ENCODE results near the gene PTPRD. TPM values are rescaled to one million over a fixed set of nuclear protein-coding genes. Genes with fewer than 3 reads are reported as not detected.

The PTPRD gene
- total RNA-seq, 3 donors from 2014 or later, result 0.26 to 0.49 (median 0.28) TPM

DNA sequence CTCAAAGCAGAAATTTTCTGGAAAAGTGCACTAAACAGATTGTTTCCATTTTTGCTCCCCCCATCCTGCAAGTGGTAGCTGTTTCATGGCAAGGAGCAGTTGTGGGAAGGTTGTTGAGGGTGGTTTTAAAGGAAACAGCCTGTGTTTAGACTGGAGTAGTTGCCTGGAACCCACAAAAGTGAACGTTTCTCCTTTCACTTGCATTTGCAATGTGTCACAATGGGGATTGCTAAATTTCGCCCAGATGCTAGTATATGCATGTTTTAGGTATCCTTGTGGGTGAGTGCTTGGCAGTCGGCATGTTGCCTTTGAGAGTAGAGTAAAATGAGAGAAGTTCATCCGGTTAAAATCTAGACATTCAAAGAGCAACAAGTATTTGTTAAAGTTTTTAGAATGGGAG lies 1713.3 kb downstream of the PTPRD start:
- no peaks in the 10 kb centered on the region for H3K36me3 Mint-ChIP-seq (ENCODE audit: insufficient read depth)
- no peaks in the 10 kb centered on the region for H3K27me3 Mint-ChIP-seq (ENCODE audit: low read depth)
- ATAC-seq, result no peak

DNA sequence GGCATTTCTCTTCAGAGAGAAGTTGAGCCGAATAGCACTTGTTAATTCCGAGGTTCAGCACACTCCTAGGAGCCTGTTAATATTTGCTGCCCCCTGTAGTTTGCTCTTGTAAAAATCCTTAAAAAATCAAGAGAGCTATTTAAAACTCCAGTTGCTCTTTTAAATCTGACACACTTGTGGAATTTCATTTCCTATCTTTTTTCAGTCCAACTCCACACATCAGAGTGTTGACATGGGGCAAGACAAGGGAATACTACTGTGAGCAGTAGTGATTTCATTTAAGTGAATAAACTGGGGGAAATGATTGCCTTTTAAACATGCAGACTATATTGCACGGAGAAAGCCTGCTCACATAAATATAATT lies 1717.0 kb downstream of the PTPRD start:
- DNase-seq (no peak), ATAC-seq (no peak)
- H3K36me3 Mint-ChIP-seq (ENCODE audit: insufficient read depth), result no peaks in the 10 kb centered on the region
- H3K27me3 Mint-ChIP-seq (ENCODE audit: low read depth), result no peaks in the 10 kb centered on the region
- no peaks in the 10 kb centered on the region for H3K4me1 Mint-ChIP-seq (ENCODE audit: low read depth)
- no peaks in the 10 kb centered on the region for H3K9me3 Mint-ChIP-seq
- H3K4me3 Mint-ChIP-seq, result no peak overlapping the region

More for the DNA sequence above, 1713.3 kb downstream of the PTPRD start:
- Mint-ChIP-seq H3K9me3 (no peaks in the 10 kb centered on the region), H3K4me1 (ENCODE audit: low read depth) (no peaks in the 10 kb centered on the region), H3K4me3 (no peak overlapping the region)
- DNase-seq, result no peak

DNA sequence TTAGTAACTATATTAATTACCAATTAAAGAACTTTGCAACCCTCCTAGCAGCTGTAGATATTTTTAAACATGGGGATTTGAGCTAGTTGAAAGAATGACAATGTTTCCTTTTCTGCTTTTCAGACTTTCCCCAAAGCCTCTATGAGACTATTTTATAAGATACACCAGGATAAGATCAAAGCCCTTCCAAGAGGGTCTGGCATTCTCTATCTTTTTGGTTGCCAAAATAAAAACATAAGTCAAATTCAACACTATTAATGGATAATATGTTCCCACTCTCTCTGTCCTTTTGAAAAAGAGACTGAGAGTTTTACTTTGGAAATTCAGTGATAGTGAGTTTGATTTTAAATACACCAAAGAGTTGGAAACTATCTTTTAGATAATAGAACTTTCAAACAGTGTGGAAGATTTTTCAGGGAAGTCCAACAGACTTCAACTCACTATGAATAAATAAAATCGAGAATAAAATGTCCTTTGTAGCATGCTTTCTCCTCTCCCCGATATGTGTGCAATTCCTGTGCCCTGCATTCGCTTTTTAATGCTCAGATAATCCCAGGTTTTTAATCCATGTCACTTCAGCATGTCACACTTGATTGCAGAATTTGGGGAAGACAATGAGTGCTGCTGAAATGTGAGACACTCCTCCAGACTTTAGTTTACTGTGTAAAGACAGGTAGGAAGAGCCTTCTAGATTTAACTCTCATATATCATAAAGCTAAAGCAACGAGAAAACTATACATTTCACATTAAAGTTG lies 1717.5 kb downstream of the PTPRD start:
- no peak for ATAC-seq
- no peaks in the 10 kb centered on the region for H3K9me3 Mint-ChIP-seq
- no peaks in the 10 kb centered on the region for H3K36me3 Mint-ChIP-seq (ENCODE audit: insufficient read depth)

DNA sequence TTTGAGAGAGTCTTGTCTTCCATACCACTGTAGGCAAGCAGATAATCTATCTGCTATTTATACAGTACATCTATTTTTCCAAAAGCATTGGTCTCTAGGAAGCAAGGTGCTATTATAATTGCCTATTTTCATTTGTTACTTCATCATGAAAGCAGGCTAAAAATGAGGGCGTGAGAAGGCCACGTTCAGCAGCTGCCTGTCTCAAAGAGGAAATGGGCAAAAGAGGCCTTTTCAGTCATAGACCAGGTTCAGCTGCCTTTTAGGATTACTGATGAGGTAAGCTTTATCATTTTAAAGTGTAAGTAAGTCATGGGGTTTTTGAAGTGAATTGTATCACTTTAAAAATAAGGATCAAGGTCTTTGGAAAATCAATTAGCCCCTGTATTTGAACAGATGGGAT lies 1722.1 kb downstream of the PTPRD start:
- Mint-ChIP-seq H3K36me3 (ENCODE audit: insufficient read depth) (no peaks in the 10 kb centered on the region), H3K9me3 (no peaks in the 10 kb centered on the region), H3K4me3 (no peak overlapping the region), H3K27me3 (ENCODE audit: low read depth) (no peaks in the 10 kb centered on the region), H3K4me1 (ENCODE audit: low read depth) (no peaks in the 10 kb centered on the region)
- DNase-seq, result no peak
- no peak for ATAC-seq

More for the DNA sequence above, 1717.5 kb downstream of the PTPRD start:
- Mint-ChIP-seq H3K27me3 (ENCODE audit: low read depth) (no peaks in the 10 kb centered on the region), H3K4me3 (no peak overlapping the region), H3K4me1 (ENCODE audit: low read depth) (no peaks in the 10 kb centered on the region)
- DNase-seq, result no peak

DNA sequence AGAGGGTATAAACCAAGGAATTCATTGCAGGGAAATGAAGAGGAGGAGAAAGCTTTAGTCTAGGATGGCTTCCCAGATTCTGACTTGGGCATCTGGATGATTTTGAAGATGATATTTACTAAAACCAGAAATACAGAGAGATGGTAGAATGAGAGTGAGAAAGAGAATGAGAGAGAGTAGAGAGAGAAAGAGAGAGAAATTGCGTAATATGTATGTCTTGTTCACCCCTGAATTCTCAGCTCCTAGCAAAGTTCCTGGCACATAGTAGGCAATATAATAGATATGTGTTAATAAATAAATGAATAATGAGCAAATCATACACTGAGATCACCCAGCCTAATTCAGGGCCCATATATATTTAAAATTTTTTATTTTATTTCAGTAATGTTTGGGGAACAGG lies 1723.7 kb downstream of the PTPRD start:
- DNase-seq, result no peak
- no peaks in the 10 kb centered on the region for H3K9me3 Mint-ChIP-seq
- no peaks in the 10 kb centered on the region for H3K36me3 Mint-ChIP-seq (ENCODE audit: insufficient read depth)
- no peak overlapping the region for H3K4me3 Mint-ChIP-seq
- no peak for ATAC-seq
- no peaks in the 10 kb centered on the region for H3K4me1 Mint-ChIP-seq (ENCODE audit: low read depth)
- H3K27me3 Mint-ChIP-seq (ENCODE audit: low read depth), result no peaks in the 10 kb centered on the region

DNA sequence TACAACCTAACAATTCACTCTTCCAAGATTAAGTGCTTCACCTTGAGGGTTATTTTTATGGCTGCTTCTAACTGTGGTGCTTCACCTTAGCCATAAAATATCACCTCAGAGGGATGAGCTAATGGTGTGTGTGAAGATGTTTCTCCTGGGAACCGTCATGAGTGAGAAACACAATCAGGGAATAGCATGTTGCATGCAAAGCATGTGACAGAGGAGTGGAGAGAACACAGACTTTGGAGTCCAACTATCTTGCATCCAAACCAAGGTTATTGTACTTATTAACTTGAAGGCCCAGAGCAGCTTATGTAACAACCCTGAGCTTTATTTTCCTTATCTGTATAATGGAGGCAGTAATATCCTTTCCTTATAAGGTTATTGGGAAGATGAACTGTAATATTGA lies 1724.2 kb downstream of the PTPRD start:
- Mint-ChIP-seq H3K27me3 (ENCODE audit: low read depth) (no peaks in the 10 kb centered on the region), H3K4me1 (ENCODE audit: low read depth) (no peaks in the 10 kb centered on the region), H3K9me3 (no peaks in the 10 kb centered on the region), H3K36me3 (ENCODE audit: insufficient read depth) (no peaks in the 10 kb centered on the region), H3K4me3 (no peak overlapping the region)
- DNase-seq (no peak), ATAC-seq (no peak)

DNA sequence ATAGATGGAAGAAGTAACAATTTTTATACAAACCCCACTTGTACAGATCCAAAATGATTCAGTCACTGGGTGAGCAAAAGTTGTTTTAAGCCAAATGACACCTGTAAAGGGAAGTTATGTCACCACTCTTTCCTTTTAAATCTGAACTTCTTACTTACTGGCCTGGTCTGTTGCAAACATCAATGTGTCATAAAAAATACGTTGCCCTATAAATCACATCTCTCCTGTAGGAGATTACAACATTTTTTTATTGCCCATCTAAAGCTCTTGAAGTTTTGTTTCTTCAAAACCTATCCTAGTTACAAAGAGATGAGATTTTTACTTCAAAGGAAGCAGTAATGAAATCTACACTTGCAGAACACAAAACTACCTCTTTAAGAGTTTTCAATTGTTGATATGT lies 1725.4 kb downstream of the PTPRD start:
- no peaks in the 10 kb centered on the region for H3K9me3 Mint-ChIP-seq
- ATAC-seq (no peak), DNase-seq (no peak)
- no peak overlapping the region for H3K4me3 Mint-ChIP-seq
- no peaks in the 10 kb centered on the region for H3K36me3 Mint-ChIP-seq (ENCODE audit: insufficient read depth)
- H3K4me1 Mint-ChIP-seq (ENCODE audit: low read depth), result no peaks in the 10 kb centered on the region
- no peaks in the 10 kb centered on the region for H3K27me3 Mint-ChIP-seq (ENCODE audit: low read depth)

DNA sequence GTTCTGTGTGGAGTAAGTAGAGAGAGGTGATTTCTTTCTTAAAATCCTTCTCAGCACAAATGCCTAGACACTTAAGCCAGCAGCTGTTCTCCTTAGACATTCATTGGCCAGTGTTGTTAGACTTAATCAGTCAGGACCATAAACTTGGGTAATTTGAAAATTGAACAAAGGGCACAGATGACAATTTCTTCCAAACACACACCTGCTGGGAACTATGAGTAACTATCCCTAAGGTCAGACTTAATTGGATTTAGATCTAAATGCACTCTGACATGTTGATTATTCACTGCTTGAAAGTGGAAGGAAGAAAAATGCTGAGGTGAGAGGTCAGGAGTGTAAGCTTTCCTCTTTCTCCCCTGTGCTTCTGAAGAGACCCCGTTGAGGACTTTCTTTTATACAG lies 1729.5 kb downstream of the PTPRD start:
- Mint-ChIP-seq H3K4me3 (no peak overlapping the region), H3K27me3 (ENCODE audit: low read depth) (no peaks in the 10 kb centered on the region), H3K4me1 (ENCODE audit: low read depth) (no peaks in the 10 kb centered on the region), H3K36me3 (ENCODE audit: insufficient read depth) (no peaks in the 10 kb centered on the region), H3K9me3 (no peaks in the 10 kb centered on the region)
- ATAC-seq (no peak), DNase-seq (no peak)

DNA sequence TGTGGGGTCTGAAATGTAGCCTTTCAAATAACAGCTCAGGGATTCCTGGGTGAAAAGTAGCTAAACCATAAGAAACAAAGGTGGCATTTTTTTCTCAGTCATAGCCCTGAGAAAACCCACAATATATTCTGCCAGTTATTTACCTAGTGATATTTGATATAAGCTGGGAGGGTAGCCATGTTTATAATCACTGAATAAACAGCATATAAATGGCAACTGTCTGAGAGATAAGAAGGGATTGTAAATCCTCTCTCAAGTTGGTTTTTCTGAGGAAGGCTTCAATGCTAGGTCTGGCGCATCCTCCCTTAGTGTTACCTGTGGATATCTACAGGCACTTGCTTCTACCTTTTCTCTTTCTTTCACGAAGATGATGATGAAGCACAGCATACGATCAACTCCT lies 1732.7 kb downstream of the PTPRD start:
- no peaks in the 10 kb centered on the region for H3K9me3 Mint-ChIP-seq
- no peaks in the 10 kb centered on the region for H3K4me1 Mint-ChIP-seq (ENCODE audit: low read depth)
- no peaks in the 10 kb centered on the region for H3K36me3 Mint-ChIP-seq (ENCODE audit: insufficient read depth)
- no peak overlapping the region for H3K4me3 Mint-ChIP-seq
- ATAC-seq (no peak), DNase-seq (no peak)
- H3K27me3 Mint-ChIP-seq (ENCODE audit: low read depth), result no peaks in the 10 kb centered on the region

DNA sequence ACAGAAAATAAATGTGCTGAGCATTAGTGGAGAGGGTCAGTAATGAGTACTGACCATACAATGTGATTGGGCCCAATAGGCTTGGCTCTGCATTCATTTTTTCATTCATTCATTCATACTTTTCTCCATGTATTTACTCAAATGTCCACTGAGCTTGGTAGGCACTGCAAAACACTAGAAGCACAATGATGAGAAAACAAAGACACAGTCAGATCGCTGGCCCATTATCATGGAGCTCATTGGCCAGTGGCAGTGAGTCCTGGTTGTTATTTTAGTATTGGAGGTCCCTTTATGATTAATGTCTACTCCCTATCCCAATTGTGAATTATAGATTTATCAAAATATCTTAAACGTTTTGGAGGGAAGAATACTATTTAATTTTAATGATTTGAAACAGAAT lies 1733.5 kb downstream of the PTPRD start:
- no peak for DNase-seq
- Mint-ChIP-seq H3K36me3 (ENCODE audit: insufficient read depth) (no peaks in the 10 kb centered on the region), H3K4me1 (ENCODE audit: low read depth) (no peaks in the 10 kb centered on the region), H3K27me3 (ENCODE audit: low read depth) (no peaks in the 10 kb centered on the region), H3K4me3 (no peak overlapping the region), H3K9me3 (no peaks in the 10 kb centered on the region)
- no peak for ATAC-seq

DNA sequence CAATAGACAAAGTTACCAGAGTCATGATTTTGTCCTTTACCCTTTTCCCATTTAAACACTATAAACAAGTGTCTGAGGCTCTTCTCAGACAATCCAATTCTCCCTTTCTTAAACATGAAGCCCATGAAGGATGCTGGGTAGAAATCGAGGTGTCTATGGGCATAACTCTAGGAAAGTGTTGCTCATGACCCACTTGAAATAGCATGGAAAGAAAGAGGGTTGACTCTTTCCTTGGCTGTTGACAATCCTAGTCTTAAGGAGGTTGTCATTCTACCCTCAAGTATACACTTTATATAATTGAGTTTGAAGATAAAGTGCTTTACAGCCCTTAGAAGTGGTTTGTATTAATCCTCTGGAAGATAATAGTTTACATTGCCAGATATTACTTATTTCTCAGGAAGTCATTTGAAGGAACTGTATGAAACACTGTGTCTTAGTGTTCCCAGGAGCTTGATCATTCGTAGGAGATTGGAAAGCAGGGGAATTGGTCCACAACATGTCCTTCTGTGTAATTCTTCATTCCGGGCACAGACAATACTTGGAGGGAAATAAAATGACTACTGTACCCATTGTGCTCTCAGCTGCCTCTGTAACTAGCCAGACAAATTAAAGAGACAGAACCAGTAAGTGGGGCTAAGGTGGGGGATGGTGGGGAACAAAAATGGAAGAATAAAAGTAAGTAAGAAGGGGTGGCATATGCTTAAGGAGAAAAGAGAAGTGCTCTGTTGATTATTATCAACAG lies 1734.9 kb downstream of the PTPRD start:
- no peaks in the 10 kb centered on the region for H3K36me3 Mint-ChIP-seq (ENCODE audit: insufficient read depth)
- H3K9me3 Mint-ChIP-seq, result no peaks in the 10 kb centered on the region
- no peak for ATAC-seq
- no peak overlapping the region for H3K4me3 Mint-ChIP-seq
- no peaks in the 10 kb centered on the region for H3K27me3 Mint-ChIP-seq (ENCODE audit: low read depth)
- H3K4me1 Mint-ChIP-seq (ENCODE audit: low read depth), result no peaks in the 10 kb centered on the region
- no peak for DNase-seq

DNA sequence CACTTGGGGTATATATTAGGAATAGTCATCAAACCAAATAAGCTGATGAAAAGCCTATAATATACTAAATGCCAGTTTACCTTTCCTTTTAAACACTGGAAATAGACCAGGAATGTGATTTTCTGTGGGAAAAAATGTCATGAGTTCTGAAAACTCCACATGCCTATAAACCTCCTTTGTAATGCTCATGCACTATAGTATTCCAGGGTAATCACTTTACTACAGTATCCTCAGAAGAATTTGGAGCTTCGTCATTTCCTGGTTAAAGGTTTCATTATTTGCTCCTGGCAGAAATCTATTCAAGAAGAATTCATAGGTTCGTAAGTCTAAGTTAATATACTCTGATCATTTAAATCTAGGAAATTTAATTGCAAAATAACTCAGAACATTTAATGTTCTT lies 1736.5 kb downstream of the PTPRD start:
- ATAC-seq (no peak), DNase-seq (no peak)
- H3K36me3 Mint-ChIP-seq (ENCODE audit: insufficient read depth), result no peaks in the 10 kb centered on the region
- no peaks in the 10 kb centered on the region for H3K9me3 Mint-ChIP-seq
- no peak overlapping the region for H3K4me3 Mint-ChIP-seq
- H3K4me1 Mint-ChIP-seq (ENCODE audit: low read depth), result no peaks in the 10 kb centered on the region
- no peaks in the 10 kb centered on the region for H3K27me3 Mint-ChIP-seq (ENCODE audit: low read depth)

DNA sequence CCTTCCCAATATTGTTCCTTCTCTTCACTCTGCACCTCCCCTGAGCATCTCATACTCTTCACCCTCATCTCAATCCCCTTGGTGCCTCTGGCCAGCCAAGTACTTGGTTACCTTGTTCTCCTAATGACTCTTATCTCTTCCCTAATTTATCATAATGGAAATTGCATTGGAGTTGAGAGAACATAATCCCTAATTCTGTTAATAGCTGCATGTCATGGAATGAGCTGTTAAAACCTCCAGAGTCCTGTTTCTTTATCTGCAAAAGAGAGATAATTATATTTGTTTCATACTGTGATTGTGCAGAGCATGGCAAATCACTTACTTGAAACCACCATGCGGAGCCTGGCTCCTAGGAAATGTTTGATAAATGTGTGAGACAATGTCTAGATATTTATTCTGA lies 1738.3 kb downstream of the PTPRD start:
- Mint-ChIP-seq H3K4me1 (ENCODE audit: low read depth) (no peaks in the 10 kb centered on the region), H3K4me3 (no peak overlapping the region), H3K27me3 (ENCODE audit: low read depth) (no peaks in the 10 kb centered on the region), H3K36me3 (ENCODE audit: insufficient read depth) (no peaks in the 10 kb centered on the region), H3K9me3 (no peaks in the 10 kb centered on the region)
- no peak for DNase-seq
- no peak for ATAC-seq

DNA sequence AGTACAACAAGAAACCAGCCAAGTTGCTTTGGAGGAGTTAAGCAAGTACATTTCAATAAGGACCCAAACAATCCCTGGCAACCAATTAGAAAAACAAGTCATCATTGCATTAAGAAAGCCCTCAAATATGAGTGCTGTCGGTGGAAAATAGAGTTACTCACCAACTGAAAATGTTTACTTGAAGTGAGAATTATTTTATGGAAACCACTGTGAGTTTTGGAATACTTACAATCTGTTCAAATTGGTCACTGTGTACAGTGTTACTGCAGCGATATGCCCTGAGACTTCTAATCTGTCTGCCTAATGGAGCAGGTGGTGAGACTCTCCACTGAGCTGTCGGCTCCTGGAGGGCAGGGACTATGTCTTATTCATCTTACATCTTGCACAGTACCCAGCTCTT lies 1740.0 kb downstream of the PTPRD start:
- DNase-seq, result no peak
- H3K9me3 Mint-ChIP-seq, result no peaks in the 10 kb centered on the region
- no peaks in the 10 kb centered on the region for H3K27me3 Mint-ChIP-seq (ENCODE audit: low read depth)
- ATAC-seq, result no peak
- H3K4me3 Mint-ChIP-seq, result no peak overlapping the region
- no peaks in the 10 kb centered on the region for H3K36me3 Mint-ChIP-seq (ENCODE audit: insufficient read depth)
- H3K4me1 Mint-ChIP-seq (ENCODE audit: low read depth), result no peaks in the 10 kb centered on the region

DNA sequence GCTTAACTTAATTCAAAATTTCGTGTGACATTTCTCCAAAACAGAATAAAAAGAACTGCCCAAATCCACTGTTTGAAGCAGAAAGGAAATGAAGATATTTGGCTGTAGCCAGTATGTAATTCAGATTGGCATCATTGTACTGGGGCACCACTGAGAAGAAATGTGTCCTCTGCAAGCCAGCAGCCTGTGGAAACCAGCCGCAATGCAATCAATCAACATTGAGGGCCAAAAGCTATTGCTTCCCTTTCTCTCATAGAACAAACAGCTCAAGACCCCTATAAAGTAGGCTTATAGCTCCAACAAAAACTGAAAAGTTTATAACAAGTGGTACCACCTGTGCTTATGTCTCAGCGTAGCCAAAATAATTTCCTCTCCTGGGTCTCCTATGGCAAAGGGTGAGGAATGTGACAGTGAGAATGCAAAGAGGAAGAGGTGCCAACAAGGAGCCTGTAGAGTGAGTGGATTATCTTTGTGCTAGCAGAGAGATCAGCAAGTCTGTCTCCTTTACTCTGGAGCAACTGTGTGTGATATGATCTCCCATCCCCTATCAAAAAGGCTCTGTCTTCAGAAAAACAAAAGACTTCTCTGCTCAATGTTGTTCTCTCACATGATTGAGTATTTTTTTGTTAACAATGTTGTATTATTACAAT lies 1740.9 kb downstream of the PTPRD start:
- no peak for DNase-seq
- no peak for ATAC-seq
- H3K9me3 Mint-ChIP-seq, result no peaks in the 10 kb centered on the region
- H3K4me3 Mint-ChIP-seq, result no peak overlapping the region
- no peaks in the 10 kb centered on the region for H3K4me1 Mint-ChIP-seq (ENCODE audit: low read depth)
- no peaks in the 10 kb centered on the region for H3K36me3 Mint-ChIP-seq (ENCODE audit: insufficient read depth)
- H3K27me3 Mint-ChIP-seq (ENCODE audit: low read depth), result no peaks in the 10 kb centered on the region

Measured in activated T-cell treated with anti-CD3 and anti-CD28 coated beads, Interleukin-2, amount 50 U/mL, for 4 hours (primary cell).